DND-41 (cell line): ENCODE measurements around the gene AGK.

Source experiments
- CTCF ChIP-seq: IDR thresholded peaks from 2 replicates; pipeline ENCODE4 v1.5.1; 2012; ENCODE audit warnings: borderline replicate concordance, low read length, moderate library complexity, mild to moderate bottlenecking; ENCODE audit not compliant: poor library complexity, severe bottlenecking; ENCODE audit errors: extremely low read depth
- EZH2 ChIP-seq: IDR thresholded peaks from 3 replicates; pipeline ENCODE4 v1.6.1; 2012; ENCODE audit warnings: borderline replicate concordance, low read depth, mild to moderate bottlenecking, moderate library complexity, low read length, inconsistent platforms; ENCODE audit not compliant: severe bottlenecking

GRCh38 chr7:141676618-141677017 is 125.4 kb downstream of the AGK start:
- TF ChIP-seq EZH2 (no peak), CTCF (no peak)
